ENCODE results near the gene FAM156A.
"Not testable (repeated sequence)": the region's sequence is repeated elsewhere in the genome, so short reads cannot be mapped to it uniquely, and the experiment has no call there.

FAM156A gene

DNA sequence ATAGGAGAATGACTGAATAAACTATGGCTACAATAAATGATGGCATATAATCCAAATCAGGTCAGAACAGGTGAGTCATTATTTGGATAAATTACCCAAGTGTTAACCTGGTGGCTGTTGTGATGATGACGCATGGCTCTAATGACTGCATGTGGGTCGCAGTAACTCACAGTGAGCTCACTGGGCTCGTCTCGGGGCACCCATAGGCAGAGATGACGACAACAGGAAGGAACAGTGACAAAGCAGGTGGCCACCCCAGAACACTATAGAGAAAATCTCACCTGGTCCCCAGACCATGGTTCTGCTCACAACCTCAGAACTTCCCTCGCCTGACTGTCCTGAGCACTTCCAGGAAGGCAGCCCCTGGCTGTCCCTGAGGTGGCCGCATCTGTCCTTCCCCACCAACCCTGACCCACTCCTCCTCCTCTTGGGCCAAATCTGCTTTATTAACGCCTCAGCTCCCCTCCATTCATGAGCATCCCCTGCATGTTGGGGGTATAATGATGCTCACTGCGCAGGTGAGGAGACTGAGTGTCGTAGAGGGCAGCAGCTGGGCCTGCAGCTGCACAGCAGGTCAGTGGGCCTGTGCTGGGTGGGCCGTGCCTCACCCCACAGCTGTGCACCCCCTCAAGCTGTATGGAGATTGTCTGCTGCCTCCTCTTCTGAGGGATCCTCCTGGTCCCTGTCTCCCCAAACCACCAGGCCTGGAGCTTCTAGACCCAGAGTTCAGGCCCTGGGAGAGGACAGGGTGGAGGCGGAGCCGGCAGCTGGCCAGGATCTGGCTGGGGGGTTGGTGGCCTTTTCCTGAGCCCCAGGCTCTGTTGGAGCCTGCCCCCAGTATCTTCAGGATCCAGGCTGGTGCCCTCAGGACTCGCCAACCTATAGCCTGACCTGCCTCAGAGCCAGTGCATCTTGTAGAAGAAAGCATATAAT lies 30.9 kb upstream of the FAM156A start:
- in situ Hi-C loops (cut with MboI; ENCODE audit: low sequenced_read_pairs, unreplicated experiment): loop anchor here (25.0 kb wide), 1 partner anchor 402 kb away; no protein-coding TSS in a partner anchor
- TF ChIP-seq, protein P1, sequence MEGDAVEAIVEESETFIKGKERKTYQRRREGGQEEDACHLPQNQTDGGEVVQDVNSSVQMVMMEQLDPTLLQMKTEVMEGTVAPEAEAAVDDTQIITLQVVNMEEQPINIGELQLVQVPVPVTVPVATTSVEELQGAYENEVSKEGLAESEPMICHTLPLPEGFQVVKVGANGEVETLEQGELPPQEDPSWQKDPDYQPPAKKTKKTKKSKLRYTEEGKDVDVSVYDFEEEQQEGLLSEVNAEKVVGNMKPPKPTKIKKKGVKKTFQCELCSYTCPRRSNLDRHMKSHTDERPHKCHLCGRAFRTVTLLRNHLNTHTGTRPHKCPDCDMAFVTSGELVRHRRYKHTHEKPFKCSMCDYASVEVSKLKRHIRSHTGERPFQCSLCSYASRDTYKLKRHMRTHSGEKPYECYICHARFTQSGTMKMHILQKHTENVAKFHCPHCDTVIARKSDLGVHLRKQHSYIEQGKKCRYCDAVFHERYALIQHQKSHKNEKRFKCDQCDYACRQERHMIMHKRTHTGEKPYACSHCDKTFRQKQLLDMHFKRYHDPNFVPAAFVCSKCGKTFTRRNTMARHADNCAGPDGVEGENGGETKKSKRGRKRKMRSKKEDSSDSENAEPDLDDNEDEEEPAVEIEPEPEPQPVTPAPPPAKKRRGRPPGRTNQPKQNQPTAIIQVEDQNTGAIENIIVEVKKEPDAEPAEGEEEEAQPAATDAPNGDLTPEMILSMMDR (IDR thresholded peaks at IDR 0.05; ENCODE audit: borderline replicate concordance, control extremely low read depth, extremely low read depth, insufficient read depth, missing control alignments): no peak
- DNase-seq (ENCODE audit: low spot score): no peak

DNA sequence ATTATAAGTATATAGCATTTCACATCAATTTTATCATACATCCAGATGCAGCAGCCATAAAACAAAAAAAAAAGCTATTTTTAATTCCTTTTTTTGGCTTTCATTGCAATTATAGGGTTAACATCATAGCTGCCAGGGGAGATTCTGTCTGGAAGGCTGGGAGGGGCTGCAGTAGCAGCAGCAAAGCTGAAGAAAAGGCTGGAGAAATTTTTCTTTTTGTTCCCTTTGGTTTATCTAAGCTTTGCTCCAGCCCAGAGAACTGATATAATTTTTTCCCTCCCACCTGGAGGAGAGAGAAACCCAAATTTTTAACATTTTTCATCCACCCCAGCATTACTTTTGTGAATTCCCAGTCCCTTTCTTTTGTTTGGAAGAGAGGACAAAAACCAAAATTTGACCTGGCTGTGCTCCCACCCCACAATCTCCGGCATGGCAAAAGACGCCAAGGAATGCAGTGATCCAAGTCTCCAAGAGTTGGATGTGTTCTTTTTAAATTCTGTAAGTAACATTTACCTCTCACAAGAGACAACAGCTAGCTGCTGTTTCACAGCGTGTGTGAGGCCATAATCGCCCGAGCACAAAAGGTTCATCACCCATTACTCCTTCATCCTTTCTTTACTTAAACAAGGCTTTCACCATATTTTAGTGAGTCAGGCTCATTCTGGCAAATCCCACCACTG lies 25.1 kb upstream of the FAM156A start:
- DNase-seq (ENCODE audit: low spot score): no peak
- in situ Hi-C loops (cut with MboI; ENCODE audit: low sequenced_read_pairs, unreplicated experiment): loop anchor here (25.0 kb wide), 1 partner anchor 396 kb away; no protein-coding TSS in a partner anchor
- TF ChIP-seq, protein P1 (IDR thresholded peaks at IDR 0.05; ENCODE audit: borderline replicate concordance, control extremely low read depth, extremely low read depth, insufficient read depth, missing control alignments): no peak

DNA sequence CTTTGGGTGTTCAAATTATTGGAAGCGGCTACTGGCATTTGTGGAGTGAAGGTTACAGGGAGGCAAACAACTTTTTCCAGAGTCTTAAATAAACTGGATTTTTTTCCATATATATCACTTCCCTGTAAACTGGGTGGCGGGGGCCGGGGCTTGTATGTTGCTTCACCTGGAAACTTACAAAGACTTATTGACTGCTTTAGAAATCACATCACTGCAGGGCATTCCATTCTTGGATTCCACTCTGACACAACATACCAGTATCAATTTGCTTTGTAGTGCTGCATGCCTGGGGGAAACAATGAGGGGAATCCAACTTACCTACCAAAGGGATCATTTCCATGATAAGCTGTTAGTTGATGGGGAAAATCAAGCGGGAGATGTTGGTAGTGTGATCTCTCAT lies 21.7 kb upstream of the FAM156A start:
- in situ Hi-C loops (cut with MboI; ENCODE audit: low sequenced_read_pairs, unreplicated experiment): loop anchor here (25.0 kb wide), 1 partner anchor 393 kb away; no protein-coding TSS in a partner anchor
- DNase-seq (ENCODE audit: low spot score): no peak
- TF ChIP-seq, protein P1 (IDR thresholded peaks at IDR 0.05; ENCODE audit: borderline replicate concordance, control extremely low read depth, extremely low read depth, insufficient read depth, missing control alignments): no peak

DNA sequence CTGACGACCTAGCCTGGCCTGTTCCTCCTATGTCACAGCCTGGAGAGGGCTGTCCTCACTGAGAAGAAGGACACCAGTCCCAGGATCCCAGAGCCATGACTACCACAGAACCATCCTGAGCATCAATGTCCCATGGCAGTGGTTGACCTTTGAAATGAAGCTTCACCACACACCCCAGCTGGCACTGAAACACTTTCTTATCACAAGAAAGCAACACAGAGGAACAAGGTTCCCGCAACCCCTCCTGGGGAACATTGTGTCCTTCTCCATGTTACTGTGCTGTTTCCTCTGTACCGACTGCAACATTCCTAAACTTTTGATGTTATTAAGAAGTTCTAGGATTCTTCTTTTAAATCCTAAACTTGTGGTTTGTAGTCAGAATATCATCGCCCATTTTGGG lies 21.2 kb upstream of the FAM156A start:
- in situ Hi-C loops (cut with MboI; ENCODE audit: low sequenced_read_pairs, unreplicated experiment): loop anchor here (25.0 kb wide), 1 partner anchor 392 kb away; no protein-coding TSS in a partner anchor
- no peak for DNase-seq (ENCODE audit: low spot score)
- TF ChIP-seq, protein P1 (IDR thresholded peaks at IDR 0.05; ENCODE audit: borderline replicate concordance, control extremely low read depth, extremely low read depth, insufficient read depth, missing control alignments): no peak

DNA sequence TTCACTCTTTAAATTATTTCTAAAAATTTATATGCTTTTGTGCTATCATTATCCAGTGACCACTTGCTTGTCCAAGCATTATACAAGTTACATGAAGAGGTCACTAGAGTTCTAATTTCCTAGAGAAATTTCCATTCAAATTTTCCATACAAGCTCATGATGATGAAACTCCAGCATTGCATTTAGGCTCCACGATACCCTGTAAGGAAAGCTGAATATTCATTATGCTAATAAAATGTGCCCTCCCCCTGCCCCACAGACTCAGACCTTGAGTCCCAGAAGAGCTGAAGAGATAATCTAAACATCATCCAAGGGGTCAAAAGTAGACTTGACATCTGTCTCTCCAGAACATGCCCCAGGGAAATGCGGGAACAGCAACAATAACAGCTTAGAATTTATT lies 19.6 kb upstream of the FAM156A start:
- no peak for DNase-seq (ENCODE audit: low spot score)
- in situ Hi-C loops (cut with MboI; ENCODE audit: low sequenced_read_pairs, unreplicated experiment): loop anchor here (25.0 kb wide), 1 partner anchor 391 kb away; no protein-coding TSS in a partner anchor
- TF ChIP-seq, protein P1 (IDR thresholded peaks at IDR 0.05; ENCODE audit: borderline replicate concordance, control extremely low read depth, extremely low read depth, insufficient read depth, missing control alignments): no peak

DNA sequence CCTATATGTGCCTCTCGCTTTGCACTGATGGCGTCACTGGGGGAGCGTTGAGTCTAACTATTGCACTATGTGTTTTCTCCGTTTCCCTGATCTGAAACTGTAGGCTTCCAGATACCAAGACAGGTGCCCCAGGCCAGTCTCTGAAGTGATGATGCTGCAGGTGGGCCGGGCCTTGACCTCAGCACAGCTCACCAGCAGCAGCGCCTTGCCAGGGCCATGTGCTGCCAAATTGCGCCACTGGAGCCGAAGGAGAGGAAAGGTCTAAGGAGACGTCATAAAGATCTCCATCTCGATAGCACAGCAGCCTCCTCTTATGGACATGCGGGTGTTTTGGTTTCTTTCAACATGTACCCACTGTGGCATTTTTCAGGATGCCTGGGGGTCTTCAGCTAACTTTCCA lies 17.3 kb upstream of the FAM156A start:
- not testable (repeated sequence) for DNase-seq (ENCODE audit: low spot score)
- in situ Hi-C loops (cut with MboI; ENCODE audit: low sequenced_read_pairs, unreplicated experiment): loop anchor here (25.0 kb wide), 1 partner anchor 388 kb away; no protein-coding TSS in a partner anchor

DNA sequence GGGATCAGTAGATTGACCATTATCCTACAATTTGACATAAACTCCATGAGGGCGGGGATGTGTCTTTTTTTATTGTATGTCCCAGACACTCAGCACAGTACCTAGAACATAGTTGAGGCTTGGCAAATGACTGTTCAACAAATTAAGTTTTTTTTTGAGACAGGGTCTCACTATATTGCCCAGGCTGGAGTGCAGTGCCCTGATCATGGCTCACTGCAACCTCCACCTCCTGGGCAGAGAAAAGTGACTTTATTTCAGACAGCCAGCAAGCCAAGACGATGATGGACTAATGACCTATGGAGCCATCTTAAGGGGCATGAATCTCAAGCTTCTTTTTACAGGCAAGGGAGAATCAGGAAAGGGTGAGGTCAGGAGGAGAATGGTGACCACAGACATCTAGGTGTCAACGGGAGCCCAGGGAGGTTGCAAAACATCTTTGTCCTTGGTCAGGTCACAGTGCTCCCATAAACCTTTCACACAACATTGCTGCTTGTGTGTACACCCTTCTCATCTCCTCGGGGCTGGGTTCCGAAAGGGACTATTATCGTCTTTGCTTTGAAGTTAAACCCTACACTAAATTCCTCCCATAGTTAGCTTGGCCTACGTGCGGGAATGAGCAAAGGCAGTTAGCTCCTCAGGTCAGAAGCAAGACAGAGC lies 16.1 kb upstream of the FAM156A start:
- DNase-seq (ENCODE audit: low spot score); in situ Hi-C loops (cut with MboI; ENCODE audit: low sequenced_read_pairs, unreplicated experiment): not testable (repeated sequence)

DNA sequence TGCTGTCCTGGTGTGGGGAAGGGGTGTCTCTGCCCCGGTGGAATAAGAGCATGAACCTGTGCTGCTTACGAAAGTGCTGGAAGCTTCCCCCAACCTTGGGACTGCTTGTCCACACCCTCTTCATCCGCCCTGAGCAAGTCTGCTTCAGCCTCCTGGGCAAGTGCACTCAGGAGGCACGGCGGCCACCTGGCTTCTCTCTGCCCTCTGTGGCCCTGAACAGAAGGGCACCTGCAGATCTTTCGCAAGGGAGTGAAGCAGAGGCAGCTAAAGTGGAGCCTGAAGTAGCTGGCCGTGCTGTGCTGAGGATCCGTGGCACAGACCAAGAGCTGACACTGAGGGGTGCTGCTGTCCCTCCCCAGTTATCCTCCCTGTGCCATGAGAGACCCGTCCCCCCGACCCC lies 9.6 kb upstream of the FAM156A start:
- in situ Hi-C loops (cut with MboI; ENCODE audit: low sequenced_read_pairs, unreplicated experiment); DNase-seq (ENCODE audit: low spot score): not testable (repeated sequence)

DNA sequence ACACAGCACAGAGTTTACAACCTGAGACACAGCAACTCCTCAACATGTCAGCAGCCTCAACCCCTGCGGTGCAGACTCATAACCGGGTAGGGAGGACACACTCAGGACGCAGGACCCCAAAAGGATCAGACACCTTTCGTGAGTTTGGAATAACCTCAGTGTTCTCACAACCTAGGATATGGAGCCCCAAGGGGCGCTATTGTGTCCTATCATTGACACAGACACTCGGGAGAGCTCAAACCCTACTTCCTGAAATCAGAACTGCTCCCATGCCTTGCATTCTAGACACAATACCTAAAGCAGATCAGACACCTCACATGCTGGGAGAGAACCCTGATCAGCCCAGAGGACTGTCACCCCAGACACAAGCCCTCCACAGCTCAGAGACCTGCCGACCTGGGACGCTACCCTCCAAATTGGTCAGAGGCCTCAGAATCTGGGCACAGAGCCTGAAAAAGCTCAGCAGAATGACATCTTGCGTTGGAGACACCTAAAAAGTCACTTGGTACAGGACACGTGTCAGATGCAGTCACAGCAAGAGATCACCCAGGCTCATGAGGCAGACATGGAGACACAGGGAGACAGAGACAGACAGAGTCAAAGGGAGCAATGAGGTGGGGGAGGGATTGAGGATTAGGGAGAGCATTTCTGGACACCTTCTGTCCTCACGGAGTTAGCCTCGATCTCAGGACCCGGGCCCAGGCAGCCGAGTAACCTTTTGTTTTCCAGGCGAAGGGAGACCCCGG lies 8.8 kb upstream of the FAM156A start:
- DNase-seq (ENCODE audit: low spot score); in situ Hi-C loops (cut with MboI; ENCODE audit: low sequenced_read_pairs, unreplicated experiment): not testable (repeated sequence)

DNA sequence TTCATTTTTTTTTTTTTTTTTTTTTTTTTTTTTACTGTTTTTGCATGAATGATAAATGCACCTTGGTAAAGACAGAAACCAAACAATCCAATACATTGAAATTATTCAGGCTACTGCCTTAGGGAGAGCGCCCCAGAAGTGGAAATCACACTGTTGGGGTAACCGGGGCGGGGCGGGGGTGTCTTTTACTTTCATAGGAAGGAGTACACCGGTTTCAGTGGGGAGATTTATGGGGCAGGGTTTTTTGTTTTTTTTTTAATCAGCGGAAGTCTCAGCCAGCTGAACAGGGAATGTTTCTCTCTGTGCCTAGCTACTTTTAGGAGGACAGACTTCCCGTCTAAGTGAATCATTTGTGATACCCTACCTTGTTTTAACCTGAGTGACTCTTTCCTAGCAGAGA lies 643 bp upstream of the FAM156A start:
- DNase-seq (ENCODE audit: low spot score); in situ Hi-C loops (cut with MboI; ENCODE audit: low sequenced_read_pairs, unreplicated experiment): not testable (repeated sequence)
